Neural crest cell (in vitro differentiated cells): ENCODE data around the gene C12orf42. TPM values are rescaled to one million over a fixed set of nuclear protein-coding genes. Genes with fewer than 3 reads are reported as not detected.

ENCODE experiments used
- DNase-seq: peaks from one replicate; pipeline ENCODE4 v3.0.0; 2021; ENCODE audit warnings: low read depth, mixed read lengths, low spot score
- H3K27ac Mint-ChIP-seq: one replicate; pipeline ENCODE4 v1.8.0; 2021; ENCODE audit warnings: mild to moderate bottlenecking, mixed read lengths; ENCODE audit not compliant: unreplicated experiment
- H3K27me3 Mint-ChIP-seq: 2 replicates; pipeline ENCODE4 v1.8.0; 2021; ENCODE audit warnings: low read depth, mild to moderate bottlenecking, mixed read lengths
- H3K36me3 Mint-ChIP-seq: 2 replicates; pipeline ENCODE4 v1.8.0; 2021; ENCODE audit warnings: low read depth, mild to moderate bottlenecking, mixed read lengths
- H3K4me1 Mint-ChIP-seq: 2 replicates; pipeline ENCODE4 v1.8.0; 2021; ENCODE audit warnings: mixed read lengths
- H3K4me3 Mint-ChIP-seq: one replicate; pipeline ENCODE4 v1.8.0; 2021; ENCODE audit warnings: mild to moderate bottlenecking, mixed read lengths
- H3K9me3 Mint-ChIP-seq: 2 replicates; pipeline ENCODE4 v1.8.0; 2021; ENCODE audit warnings: mixed read lengths
- CTCF ChIP-seq: fragments of 200-600 bp; sonication (generic); conservative IDR thresholded peaks from 2 replicates; pipeline ENCODE4 v1.5.0; 2021; ENCODE audit warnings: antibody characterized with exemption, mild to moderate bottlenecking
- total RNA-seq: library from RNA; stranded (reverse); gene quantifications from 2 replicates; pipeline ENCODE4 v1.2.1, GENCODE V29; 2021

Gene C12orf42
- total RNA-seq, 1 donor from 2014 or later = not detected

- no peaks in the 10 kb centered on the region for H3K9me3 Mint-ChIP-seq
- no peak overlapping the region for H3K4me3 Mint-ChIP-seq
- DNase-seq = no peak
- H3K4me1 Mint-ChIP-seq = peaks cover 8% of the 10 kb centered on the region
- H3K27ac Mint-ChIP-seq = no peak overlapping the region
- no peak for TF ChIP-seq CTCF
- H3K27me3 Mint-ChIP-seq = peaks cover 12% of the 10 kb centered on the region
- no peaks in the 10 kb centered on the region for H3K36me3 Mint-ChIP-seq
Measured at GRCh38 chr12:103387385-103387784, 108.4 kb downstream of the C12orf42 start.

- no peak overlapping the region for H3K27ac Mint-ChIP-seq
- H3K27me3 Mint-ChIP-seq = peaks cover 12% of the 10 kb centered on the region
- no peak overlapping the region for H3K4me3 Mint-ChIP-seq
- no peaks in the 10 kb centered on the region for H3K9me3 Mint-ChIP-seq
- peaks cover 8% of the 10 kb centered on the region for H3K4me1 Mint-ChIP-seq
- H3K36me3 Mint-ChIP-seq = no peaks in the 10 kb centered on the region
- no peak for TF ChIP-seq CTCF
- DNase-seq = no peak
Measured at GRCh38 chr12:103386451-103386850, 109.3 kb downstream of the C12orf42 start.

- Mint-ChIP-seq H3K36me3 (no peaks in the 10 kb centered on the region), H3K4me3 (no peak overlapping the region), H3K4me1 (peaks cover 5% of the 10 kb centered on the region), H3K27ac (no peak overlapping the region), H3K27me3 (peaks cover 15% of the 10 kb centered on the region), H3K9me3 (no peaks in the 10 kb centered on the region)
- DNase-seq = no peak
- no peak for TF ChIP-seq CTCF
Measured at GRCh38 chr12:103382736-103383346, 112.9 kb downstream of the C12orf42 start.

- Mint-ChIP-seq H3K4me1 (peaks cover 5% of the 10 kb centered on the region), H3K36me3 (no peaks in the 10 kb centered on the region), H3K9me3 (no peaks in the 10 kb centered on the region), H3K27me3 (peaks cover 12% of the 10 kb centered on the region), H3K27ac (no peak overlapping the region), H3K4me3 (no peak overlapping the region)
- TF ChIP-seq CTCF = no peak
- no peak for DNase-seq
Measured at GRCh38 chr12:103382119-103382518, 113.6 kb downstream of the C12orf42 start.

- Mint-ChIP-seq H3K4me1 (peaks cover 5% of the 10 kb centered on the region), H3K36me3 (no peaks in the 10 kb centered on the region), H3K27ac (no peak overlapping the region), H3K27me3 (peaks cover 5% of the 10 kb centered on the region), H3K4me3 (no peak overlapping the region), H3K9me3 (no peaks in the 10 kb centered on the region)
- no peak for TF ChIP-seq CTCF
- no peak for DNase-seq
Measured at GRCh38 chr12:103379670-103380069, 116.1 kb downstream of the C12orf42 start.
